A673 (cell line): Measurements from ENCODE around the gene RACGAP1.

Source experiments
- CTCF ChIP-seq: fragments of 300-800, 200-600 bp; sonication (generic); conservative IDR thresholded peaks from 2 replicates; pipeline ENCODE4 v1.5.1; 2017; ENCODE audit warnings: low read depth, mild to moderate bottlenecking, antibody characterized with exemption, low read length, moderate library complexity, mixed read lengths
- EZH2 ChIP-seq: fragments of 200-600 bp; sonication (generic); IDR thresholded peaks from 2 replicates; pipeline ENCODE4 v1.6.1; 2017; ENCODE audit warnings: borderline replicate concordance, low read depth, mild to moderate bottlenecking, mixed read lengths, antibody characterized with exemption, low read length; ENCODE audit not compliant: poor library complexity, severe bottlenecking

- TF ChIP-seq CTCF (peak; percentile 96), EZH2 (no peak)
Measured at GRCh38 chr12:50070314-50071060, 45.2 kb upstream of the RACGAP1 start.
